ENCODE data around the gene NDC1. TPM values are rescaled to one million over a fixed set of nuclear protein-coding genes. Genes with fewer than 3 reads are reported as not detected.

NDC1 gene
- total and polyA plus RNA-seq, 7 donors: 1.8 to 15.4 (median 9.6) TPM

- intact Hi-C loops (cut with DNase I): no loop called here
- H3K4me3 ChIP-seq: peak overlapping the region in 2 of 4 donors; percentile 58 to 63
Measured at GRCh38 chr1:53737648-53738204, 100.4 kb downstream of the NDC1 start.

GRCh38 chr1:53736290-53736689, 101.8 kb downstream of the NDC1 start:
- intact Hi-C loops (cut with DNase I): no loop called here
- Histone ChIP-seq H3K36me3 (no peaks in the 10 kb centered on the region), H3K4me3 (no peak overlapping the region), H3K4me1 (peaks cover 0 to 26% (median 23%) of the 10 kb centered on the region in 4 donors), H3K27me3 (peaks cover 9 to 49% (median 31%) of the 10 kb centered on the region in 3 donors), H3K9me3 (no peaks in the 10 kb centered on the region), H3K27ac (no peak overlapping the region)
- DNase-seq: no peak
- TF ChIP-seq CTCF (IDR thresholded peaks at IDR 0.05) (no peak), EP300 (IDR thresholded peaks at IDR 0.05) (no peak), POLR2A (IDR thresholded peaks at IDR 0.05) (no peak), POLR2AphosphoS5 (IDR thresholded peaks at IDR 0.05) (no peak)
- 68 to 82% methylated on average over 11 of the region's 11 CpGs for WGBS, 2 donors

More at GRCh38 chr1:53737648-53738204, 100.4 kb downstream of the NDC1 start:
- peaks cover 0 to 26% (median 23%) of the 10 kb centered on the region in 4 donors for H3K4me1 ChIP-seq
- no peaks in the 10 kb centered on the region for H3K36me3 ChIP-seq
- no peak overlapping the region for H3K27ac ChIP-seq
- TF ChIP-seq EP300 (IDR thresholded peaks at IDR 0.05): no peak
- no peak for TF ChIP-seq POLR2A (IDR thresholded peaks at IDR 0.05)
- no peaks in the 10 kb centered on the region for H3K9me3 ChIP-seq
- 8 to 12% methylated on average over 58 of the region's 58 CpGs for WGBS, 2 donors
- peaks cover 9 to 62% (median 37%) of the 10 kb centered on the region in 3 donors for H3K27me3 ChIP-seq
- no peak for DNase-seq

GRCh38 chr1:53735681-53736080, 102.4 kb downstream of the NDC1 start:
- peaks cover 0 to 26% (median 23%) of the 10 kb centered on the region in 4 donors for H3K4me1 ChIP-seq
- no peaks in the 10 kb centered on the region for H3K9me3 ChIP-seq
- no peak overlapping the region for H3K4me3 ChIP-seq
- no peak overlapping the region for H3K27ac ChIP-seq
- no peaks in the 10 kb centered on the region for H3K36me3 ChIP-seq
- no peak for DNase-seq
- H3K27me3 ChIP-seq: peaks cover 9 to 47% (median 26%) of the 10 kb centered on the region in 3 donors
- intact Hi-C loops (cut with DNase I): no loop called here
- TF ChIP-seq EP300 (IDR thresholded peaks at IDR 0.05) (no peak), POLR2A (IDR thresholded peaks at IDR 0.05) (no peak), POLR2AphosphoS5 (IDR thresholded peaks at IDR 0.05) (no peak), CTCF (IDR thresholded peaks at IDR 0.05) (no peak)
- 89 to 91% methylated on average over 5 of the region's 5 CpGs for WGBS, 2 donors

GRCh38 chr1:53735261-53735660, 102.8 kb downstream of the NDC1 start:
- H3K4me1 ChIP-seq: peaks cover 0 to 26% (median 23%) of the 10 kb centered on the region in 4 donors
- no peaks in the 10 kb centered on the region for H3K36me3 ChIP-seq
- 74 to 86% methylated on average over 5 of the region's 5 CpGs for WGBS, 2 donors
- no peak overlapping the region for H3K4me3 ChIP-seq
- H3K27ac ChIP-seq: no peak overlapping the region
- H3K27me3 ChIP-seq: peaks cover 9 to 42% (median 22%) of the 10 kb centered on the region in 3 donors
- TF ChIP-seq POLR2AphosphoS5 (IDR thresholded peaks at IDR 0.05) (no peak), EP300 (IDR thresholded peaks at IDR 0.05) (no peak), POLR2A (IDR thresholded peaks at IDR 0.05) (no peak), CTCF (IDR thresholded peaks at IDR 0.05) (no peak)
- DNase-seq: no peak
- intact Hi-C loops (cut with DNase I): no loop called here
- H3K9me3 ChIP-seq: no peaks in the 10 kb centered on the region

GRCh38 chr1:53734650-53735211, 103.4 kb downstream of the NDC1 start:
- TF ChIP-seq POLR2AphosphoS5 (IDR thresholded peaks at IDR 0.05) (peak in 1 of 4 donors; percentile 21), POLR2A (IDR thresholded peaks at IDR 0.05) (no peak)
- intact Hi-C loops (cut with DNase I): no loop called here
- H3K27ac ChIP-seq: no peak overlapping the region

More at GRCh38 chr1:53734650-53735211, 103.4 kb downstream of the NDC1 start:
- DNase-seq: no peak
- no peak overlapping the region for H3K4me3 ChIP-seq
- 44 to 69% methylated on average over 10 of the region's 10 CpGs for WGBS, 2 donors
- peaks cover 0 to 24% (median 21%) of the 10 kb centered on the region in 4 donors for H3K4me1 ChIP-seq
- H3K9me3 ChIP-seq: no peaks in the 10 kb centered on the region
- H3K27me3 ChIP-seq: peaks cover 9 to 37% (median 17%) of the 10 kb centered on the region in 3 donors
- no peaks in the 10 kb centered on the region for H3K36me3 ChIP-seq

Data from sigmoid colon (tissue), 7 donors.